CD4-positive, alpha-beta T cell treated with Interleukin-1 beta for 1 hour (primary cell): Measurements from ENCODE around the gene DPP8.

Source experiments
- DNase-seq, 2 donors: peaks; one replicate each; pipeline ENCODE4 v3.0.0-alpha.2; 2020 to 2022

DPP8 gene

DNA sequence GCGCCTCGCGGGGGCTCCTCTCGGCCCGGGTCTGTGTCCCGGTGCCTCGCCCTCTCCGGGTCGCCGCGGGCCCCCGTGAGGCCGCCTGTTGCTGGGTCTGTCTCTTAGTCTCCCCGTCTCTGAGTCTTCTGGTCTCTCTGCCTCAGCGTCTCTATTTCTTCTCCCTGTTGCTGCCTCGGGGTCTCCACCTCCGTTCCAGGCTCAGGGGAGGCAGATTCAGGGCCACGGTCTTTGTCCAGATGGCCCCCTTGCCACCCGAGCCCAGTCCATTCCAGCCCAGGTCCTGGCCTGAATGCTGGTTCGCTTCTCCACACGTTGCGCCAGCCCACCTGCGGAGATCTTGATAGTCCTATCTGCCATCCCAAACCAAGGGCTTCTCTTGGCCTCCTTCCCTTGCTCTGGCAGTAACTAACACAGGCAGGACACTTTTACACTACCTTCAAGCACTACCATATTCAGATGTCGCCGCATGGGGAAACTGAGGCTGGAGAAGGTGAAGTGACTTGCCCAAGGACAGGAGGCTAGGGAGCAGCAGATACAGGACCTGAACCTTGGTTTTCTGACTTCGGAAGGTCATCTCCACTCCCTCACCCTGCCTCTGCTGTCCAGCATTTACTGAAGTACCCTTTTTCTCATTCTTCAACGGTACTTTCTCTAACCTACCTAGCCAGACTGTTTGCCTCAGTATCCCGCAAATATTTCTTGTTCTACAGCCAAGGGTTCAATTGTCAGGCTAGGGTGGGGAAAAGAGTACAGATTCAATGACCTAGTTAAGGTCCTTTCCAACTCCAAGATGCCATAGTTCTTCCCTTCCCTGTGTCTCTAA is 94.1 kb downstream of the DPP8 start:
- DNase-seq = no peak

GRCh38 chr15:65421360-65422215 is 95.9 kb downstream of the DPP8 start:
- no peak for DNase-seq

- DNase-seq = no peak
Measured at GRCh38 chr15:65420975-65421359, 96.5 kb downstream of the DPP8 start.

DNA sequence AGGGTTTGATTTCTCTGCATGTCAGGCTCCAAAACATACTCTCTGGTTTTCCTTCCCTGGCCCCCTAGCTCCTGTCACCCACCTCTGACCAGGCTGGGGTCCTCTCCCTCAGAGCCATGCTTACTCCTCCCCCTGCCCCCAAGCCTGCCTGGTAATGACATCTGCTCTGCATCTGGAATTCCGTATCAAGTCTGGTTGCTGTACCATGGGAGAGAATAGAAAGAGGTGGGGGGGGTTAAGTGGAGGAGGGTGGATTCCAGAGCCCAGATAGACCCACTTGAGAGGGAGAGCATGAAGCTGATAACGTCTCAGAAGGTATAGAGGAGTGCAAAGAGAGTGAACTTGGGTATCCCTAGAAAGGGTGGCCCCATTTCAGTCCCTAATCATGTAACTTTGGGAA is 98.9 kb downstream of the DPP8 start:
- DNase-seq = no peak

DNA sequence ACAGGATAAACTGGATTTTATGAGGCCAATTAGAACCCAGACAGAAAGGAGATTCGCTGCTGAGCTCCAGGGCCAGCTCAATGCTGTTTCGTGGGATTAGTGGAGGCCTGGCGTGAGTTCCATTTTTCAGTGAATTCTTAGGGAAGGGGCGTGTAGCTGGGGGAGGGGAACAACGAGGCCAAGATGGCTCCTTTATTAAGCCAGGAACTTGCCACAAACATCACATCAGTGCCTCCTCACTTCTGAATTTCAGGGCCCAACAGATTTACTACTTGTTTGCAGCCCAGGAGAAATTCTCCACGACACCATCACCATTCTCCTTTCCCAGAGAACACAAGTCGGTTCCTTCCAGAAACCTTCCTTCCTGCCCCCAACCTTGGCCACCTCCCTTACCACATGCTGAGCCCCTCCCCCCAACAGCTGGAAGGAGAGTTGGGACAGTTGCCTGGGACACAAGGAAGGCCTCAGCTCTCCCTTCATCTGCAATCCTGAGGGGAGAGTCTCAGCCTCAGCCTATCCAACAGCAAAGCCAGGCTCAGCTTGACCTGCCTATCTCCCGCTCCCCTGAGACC is 100.6 kb downstream of the DPP8 start:
- no peak for DNase-seq

DNA sequence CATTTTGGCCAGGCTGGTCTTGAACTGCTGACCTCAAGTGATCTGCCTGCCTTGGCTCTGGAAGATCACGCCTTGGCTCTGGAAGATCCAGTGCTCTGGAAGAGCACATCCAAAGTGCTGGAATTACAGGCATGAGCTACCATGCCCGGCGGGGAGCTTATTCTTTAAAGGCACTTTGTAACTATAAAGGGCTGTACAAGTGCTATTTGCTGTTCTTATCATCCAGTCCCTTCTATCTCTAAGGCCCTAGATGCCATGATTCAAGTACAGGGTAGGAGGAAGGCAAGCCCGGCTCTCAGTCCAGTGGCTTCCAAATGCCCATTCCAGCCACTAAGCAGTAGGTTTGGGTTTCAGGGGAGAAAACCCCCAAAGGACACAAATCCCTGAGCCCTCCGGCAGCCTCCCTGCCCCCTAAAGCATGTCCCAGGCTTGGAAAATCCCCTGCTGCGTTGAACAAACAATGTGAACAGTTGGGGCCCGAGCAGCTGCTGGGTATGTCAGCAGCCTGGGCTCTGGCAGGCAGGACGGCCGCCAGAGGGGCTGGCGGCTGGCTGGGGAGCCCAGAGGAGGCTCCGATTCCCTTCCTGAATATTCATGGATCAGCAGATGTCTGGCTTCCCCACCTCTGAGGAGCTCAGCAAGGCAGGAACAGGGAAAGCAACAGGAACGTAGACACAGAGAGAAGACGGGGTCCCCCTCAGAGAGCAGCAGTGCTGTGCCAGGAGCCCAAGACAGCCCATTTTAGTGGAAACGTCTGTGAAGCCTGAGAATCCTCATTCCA is 102.5 kb downstream of the DPP8 start:
- no peak for DNase-seq

DNA sequence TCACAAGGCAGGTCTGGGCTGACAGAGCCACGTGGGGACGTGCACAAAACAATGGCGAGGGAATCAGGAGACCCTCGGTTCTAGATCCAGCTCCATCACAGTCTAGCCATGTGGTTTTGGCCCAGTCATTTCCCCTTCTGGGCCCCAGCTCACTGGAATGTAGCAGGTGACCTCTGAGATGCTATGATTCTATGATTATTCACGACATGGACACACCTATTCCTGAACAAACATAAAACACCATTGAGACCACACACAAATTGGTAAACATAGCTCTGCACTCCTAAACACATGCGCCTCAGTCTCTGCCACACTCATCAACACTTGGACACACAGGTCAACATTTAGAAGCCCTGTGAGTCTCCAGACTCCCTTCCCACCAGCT is 103.7 kb downstream of the DPP8 start:
- no peak for DNase-seq

GRCh38 chr15:65413051-65413759 is 104.3 kb downstream of the DPP8 start:
- no peak for DNase-seq

DNA sequence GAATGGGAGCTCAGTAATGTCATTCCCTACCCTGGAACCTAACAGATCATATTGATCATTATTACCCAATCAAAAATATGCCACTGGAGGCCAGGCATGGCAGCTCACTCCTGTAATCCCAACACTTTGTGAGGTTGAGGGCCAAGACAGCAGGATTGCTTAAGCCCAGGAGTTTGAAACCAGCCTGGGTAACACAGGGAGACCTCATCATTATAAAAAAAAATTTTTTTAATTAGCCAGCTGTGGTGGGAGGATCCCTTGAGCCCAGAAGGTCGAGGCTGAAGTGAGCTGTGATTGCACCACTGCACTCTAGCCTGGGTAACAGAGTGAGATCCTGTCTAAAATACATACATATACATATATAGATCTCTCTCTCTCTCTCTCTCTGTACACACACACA is 104.9 kb downstream of the DPP8 start:
- DNase-seq = no peak

DNA sequence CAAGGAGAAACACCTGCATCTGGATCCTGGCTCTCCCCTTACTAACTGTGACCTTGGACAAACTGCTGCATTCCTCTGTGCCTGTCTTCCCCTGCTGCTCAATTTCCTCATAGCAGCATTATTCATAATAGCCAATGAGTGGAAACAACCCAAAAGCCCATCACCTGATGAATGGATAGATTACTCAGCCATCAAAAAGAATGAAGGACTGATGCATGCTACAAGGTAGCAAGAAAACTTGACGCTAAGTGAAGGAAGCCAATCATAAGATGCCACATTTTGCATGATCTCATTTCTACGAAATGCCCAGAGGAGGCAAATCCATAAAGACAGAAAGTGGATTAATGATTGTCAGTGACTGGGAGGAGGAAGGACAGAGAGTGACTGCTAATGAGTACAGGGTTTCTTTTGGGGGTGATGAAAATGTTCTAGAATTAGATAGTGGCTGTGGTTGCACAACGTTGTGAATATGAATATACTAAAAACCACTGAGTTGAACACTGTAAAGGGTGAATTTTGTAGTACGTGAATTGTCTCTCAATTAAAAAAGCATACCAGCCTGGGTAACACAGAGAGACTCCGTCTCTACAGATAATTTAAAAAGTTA is 105.9 kb downstream of the DPP8 start:
- no peak for DNase-seq

DNA sequence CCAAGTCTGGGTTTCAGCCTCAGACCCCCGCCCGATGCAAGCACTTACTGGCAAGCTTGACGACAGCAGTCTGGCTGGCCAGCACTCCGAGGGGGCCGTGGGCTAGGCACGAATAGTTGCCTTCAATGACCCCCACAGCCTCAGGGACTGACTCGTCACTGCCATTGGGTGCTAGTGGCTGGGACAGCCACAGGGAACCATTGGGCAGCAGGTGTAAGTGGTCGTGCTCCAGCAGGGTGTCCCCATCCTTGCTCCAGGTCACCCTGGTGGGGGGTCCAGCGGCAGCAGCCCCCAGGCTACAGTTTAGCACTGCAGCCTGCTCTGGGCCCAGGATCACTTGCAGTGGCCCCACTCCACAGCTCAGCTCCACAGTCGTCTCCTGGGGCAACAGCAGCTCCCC is 106.5 kb downstream of the DPP8 start:
- DNase-seq = no peak

GRCh38 chr15:65410036-65410435 is 107.5 kb downstream of the DPP8 start:
- no peak for DNase-seq

DNA sequence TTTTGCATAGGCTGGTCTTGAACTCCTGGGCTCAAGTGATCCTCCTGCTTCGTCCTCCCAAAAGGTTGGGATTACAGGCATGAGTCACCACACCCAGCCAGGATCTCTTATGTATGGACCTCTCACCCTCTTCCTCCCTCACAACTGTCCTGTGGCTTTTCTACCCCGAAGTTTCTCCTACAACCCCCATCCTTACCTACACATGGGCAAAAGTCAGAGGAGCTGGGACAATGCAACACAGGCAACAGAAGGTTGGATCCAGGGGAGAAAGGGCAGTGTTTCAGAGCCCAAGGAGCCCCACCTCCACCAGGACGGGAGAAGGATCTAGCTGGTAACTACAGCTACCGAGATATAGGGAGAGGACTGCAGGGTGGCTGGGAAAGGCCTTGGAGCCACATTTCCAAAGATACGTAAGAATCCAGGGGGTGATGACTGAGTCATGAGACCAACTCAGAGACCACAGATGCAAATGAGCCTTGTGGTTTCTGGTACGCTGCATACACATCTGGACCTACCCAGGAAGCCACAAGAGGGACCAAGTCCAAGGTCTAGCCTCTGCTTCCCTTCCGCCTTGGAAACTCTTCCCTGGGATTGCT is 108.4 kb downstream of the DPP8 start:
- no peak for DNase-seq

DNA sequence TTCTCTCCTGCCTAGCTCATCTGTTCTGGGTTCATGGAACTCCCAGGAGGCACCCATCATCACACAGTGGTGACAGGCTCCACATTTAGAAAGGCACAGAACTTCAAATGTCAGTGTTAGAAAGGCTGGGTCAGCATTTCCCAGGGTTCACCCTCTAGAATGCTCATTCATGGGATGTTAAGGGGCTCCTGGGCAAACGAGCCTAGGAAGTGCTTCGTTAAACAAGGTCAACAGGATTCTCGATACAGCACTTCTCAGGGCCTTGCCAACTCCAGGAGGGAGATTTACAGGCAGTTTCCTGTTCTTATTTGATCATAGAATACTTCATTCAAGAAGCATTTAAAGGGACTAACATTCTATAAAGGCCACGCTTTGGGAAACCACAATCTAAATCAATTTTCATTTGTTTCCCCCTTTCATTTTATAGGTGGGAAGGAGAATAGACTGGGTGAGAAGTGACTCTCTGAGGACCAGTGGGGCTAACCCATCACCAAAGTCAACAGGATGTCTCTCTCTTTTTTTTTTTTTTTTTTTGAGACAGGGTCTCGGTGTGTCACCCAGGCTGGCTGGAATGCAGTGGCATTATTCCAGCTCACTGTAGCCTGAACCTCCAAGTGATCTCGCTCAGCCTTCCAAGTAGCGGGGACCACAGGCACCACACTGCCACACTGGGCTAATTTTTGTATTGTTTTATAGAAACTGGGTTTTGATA is 109.0 kb downstream of the DPP8 start:
- no peak for DNase-seq

DNA sequence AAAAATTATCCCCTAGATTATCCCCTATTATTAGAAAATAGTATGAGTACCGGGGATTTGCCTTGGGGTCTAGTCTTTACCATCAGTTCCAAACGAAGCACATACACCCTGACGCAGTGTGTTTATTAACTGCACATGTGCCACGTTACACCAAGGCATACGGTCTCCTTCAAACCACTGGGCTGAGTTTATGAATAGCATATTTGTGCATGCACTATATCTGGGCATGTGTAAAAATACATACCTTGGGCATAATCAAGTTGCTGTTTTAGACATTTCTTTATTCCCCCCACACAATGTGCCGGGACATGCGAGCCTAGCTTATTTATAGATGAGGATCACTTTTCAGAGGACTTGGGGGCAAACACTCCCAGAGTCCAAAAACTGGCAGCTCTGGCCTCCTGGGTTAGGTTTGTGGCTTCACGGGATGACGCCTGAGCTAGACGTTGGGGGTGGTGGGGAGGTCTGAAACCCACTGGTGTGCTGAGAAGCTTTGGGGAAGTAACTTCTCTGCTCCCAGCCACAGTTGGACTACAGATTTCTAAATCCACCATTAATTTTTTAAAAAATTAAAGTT is 111.0 kb downstream of the DPP8 start:
- no peak for DNase-seq

GRCh38 chr15:65405791-65406423 is 111.6 kb downstream of the DPP8 start:
- DNase-seq = no peak

DNA sequence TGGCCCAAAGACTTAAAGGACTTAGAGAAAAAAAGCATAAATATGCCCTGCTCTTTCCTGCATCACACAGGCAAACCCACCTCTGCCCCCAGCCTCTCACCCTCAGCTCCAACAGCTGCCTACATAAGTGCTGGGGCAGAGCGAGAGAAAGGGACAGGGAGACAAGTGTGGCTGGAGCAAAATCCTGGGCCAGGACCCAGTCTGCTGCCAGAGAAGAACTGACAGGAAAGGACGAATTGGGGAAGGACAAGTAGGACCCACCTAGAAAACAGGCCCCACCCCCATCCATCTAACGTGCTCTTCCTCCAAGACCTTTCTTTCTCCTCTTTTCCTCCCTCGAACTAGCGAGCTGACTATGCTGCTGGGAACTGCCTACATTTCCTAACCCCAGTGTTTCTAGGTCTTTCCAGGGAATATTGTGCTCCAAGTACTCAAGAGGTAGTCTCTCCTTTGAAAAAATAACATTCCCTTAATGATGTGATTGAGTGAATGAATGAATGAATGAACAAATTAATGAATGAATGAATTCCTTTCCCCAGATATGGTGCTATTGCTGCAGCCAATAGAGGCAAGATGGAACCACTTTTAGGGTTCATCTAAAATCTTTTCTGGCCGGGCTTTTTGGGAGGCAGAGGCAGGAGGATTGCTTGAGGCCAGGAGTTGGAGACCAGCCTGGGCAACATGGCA is 113.2 kb downstream of the DPP8 start:
- DNase-seq = no peak

DNA sequence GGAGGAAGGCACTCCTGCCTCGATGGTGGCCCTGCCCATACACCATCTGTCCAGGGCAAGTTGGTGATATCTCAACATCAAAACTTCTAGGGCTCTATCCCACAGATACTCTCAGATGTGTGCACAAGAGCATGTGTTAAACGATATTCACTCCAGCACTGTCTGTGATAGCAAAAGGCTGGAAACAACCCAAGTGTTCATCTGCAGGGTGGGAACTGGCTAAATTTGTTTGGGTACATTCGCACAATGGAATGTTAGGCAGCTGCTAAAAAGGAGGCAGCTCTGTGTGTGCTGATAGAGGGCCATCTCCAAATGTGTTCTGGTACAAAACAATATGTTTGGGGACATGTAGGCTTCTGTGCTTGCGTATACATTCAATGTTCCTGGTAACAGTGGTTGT is 114.5 kb downstream of the DPP8 start:
- DNase-seq = no peak

GRCh38 chr15:65401611-65402240 is 115.8 kb downstream of the DPP8 start:
- no peak for DNase-seq
